CD14-positive monocyte (primary cell): ENCODE measurements around the gene PLXNA4. TPM values are rescaled to one million over a fixed set of nuclear protein-coding genes. Genes with fewer than 3 reads are reported as not detected.

Experiments used
- DNase-seq, 3 donors: peaks; one replicate each; pipeline ENCODE4 v3.0.0-alpha.2; 2011 to 2022
- H2AFZ ChIP-seq: 2 replicates; pipeline ENCODE4 v1.6.0; 2012; ENCODE audit warnings: mild to moderate bottlenecking, low read depth, low read length, inconsistent platforms; ENCODE audit not compliant: insufficient read depth, poor library complexity, severe bottlenecking
- H3K27ac ChIP-seq, 2 donors: 1 replicate in 1 of 2; 2 replicates in 1 of 2; pipeline ENCODE4 v1.5.1; 2012 to 2013; ENCODE audit warnings: low read length in 2 of 2, control low read depth in 1 of 2, inconsistent platforms in 1 of 2, low read depth in 1 of 2, mild to moderate bottlenecking in 1 of 2
- H3K27me3 ChIP-seq, 2 donors: one replicate each; pipeline versions ENCODE4 v1.6.0 to v1.6.1; 2011 to 2013; ENCODE audit warnings: low read length in 2 of 2; ENCODE audit not compliant: control insufficient read depth in 2 of 2, insufficient read depth in 2 of 2
- H3K36me3 ChIP-seq, 2 donors: replicated peaks in 1 of 2; 1 replicate in 1 of 2; 2 replicates in 1 of 2; pipeline versions ENCODE4 v1.5.1 to v1.6.1; 2012 to 2013; ENCODE audit warnings: low read length in 2 of 2, control low read depth in 1 of 2, inconsistent platforms in 1 of 2, mild to moderate bottlenecking in 1 of 2; ENCODE audit not compliant: insufficient read depth in 2 of 2, control insufficient read depth in 1 of 2
- H3K4me1 ChIP-seq, 2 donors: 1 replicate in 1 of 2; 2 replicates in 1 of 2; pipeline versions ENCODE4 v1.5.1 to v1.6.1; 2012 to 2013; ENCODE audit warnings: low read length in 2 of 2, control low read depth in 1 of 2, inconsistent platforms in 1 of 2, mild to moderate bottlenecking in 1 of 2, moderate library complexity in 1 of 2; ENCODE audit not compliant: insufficient read depth in 2 of 2, control insufficient read depth in 1 of 2
- H3K4me2 ChIP-seq: replicated peaks from 2 replicates; pipeline ENCODE3; 2012; ENCODE audit warnings: low read length, moderate library complexity, mild to moderate bottlenecking; ENCODE audit not compliant: poor library complexity, severe bottlenecking; ENCODE audit errors: extremely low read depth
- H3K4me3 ChIP-seq, 3 experiments: fragments of 200-600 bp in 1 of 3; sonication (generic) in 1 of 3; replicated peaks in 1 of 3; 1 replicate in 2 of 3; 2 replicates in 1 of 3; pipeline ENCODE4 v1.5.1; 2011 to 2013; ENCODE audit warnings: low read length in 3 of 3, mild to moderate bottlenecking in 3 of 3, control low read depth in 2 of 3, low read depth in 2 of 3, inconsistent platforms in 1 of 3, moderate library complexity in 1 of 3
- H3K79me2 ChIP-seq: 2 replicates; pipeline ENCODE4 v1.6.0; 2012; ENCODE audit warnings: mild to moderate bottlenecking, control low read depth, inconsistent platforms, low read length, moderate library complexity; ENCODE audit not compliant: insufficient read depth
- H3K9ac ChIP-seq: 2 replicates; pipeline ENCODE4 v1.6.0; 2017; ENCODE audit warnings: low read length, mild to moderate bottlenecking; ENCODE audit not compliant: insufficient read depth, poor library complexity, severe bottlenecking
- H3K9me3 ChIP-seq, 2 donors: replicated peaks in 1 of 2; 1 replicate in 1 of 2; 2 replicates in 1 of 2; pipeline versions ENCODE4 v1.5.1 to v1.6.1; 2012 to 2013; ENCODE audit warnings: low read length in 2 of 2, control low read depth in 1 of 2; ENCODE audit not compliant: control insufficient read depth in 1 of 2, insufficient read depth in 1 of 2
- H4K20me1 ChIP-seq: 2 replicates; pipeline ENCODE4 v1.6.0; 2012; ENCODE audit warnings: mild to moderate bottlenecking, low read length, control low read depth, moderate library complexity; ENCODE audit not compliant: insufficient read depth
- H3K27ac Mint-ChIP-seq, 7 donors: one replicate each; pipeline ENCODE4 v1.8.0; 2020; ENCODE audit warnings: mild to moderate bottlenecking in 7 of 7, mixed read lengths in 7 of 7, moderate library complexity in 6 of 7, inconsistent platforms in 2 of 7
- H3K27me3 Mint-ChIP-seq, 3 donors: one replicate each; pipeline ENCODE4 v1.8.0; 2021 to 2022; ENCODE audit warnings: low read depth in 3 of 3, mild to moderate bottlenecking in 3 of 3, mixed read lengths in 3 of 3, moderate library complexity in 3 of 3, inconsistent platforms in 1 of 3
- H3K36me3 Mint-ChIP-seq, 2 donors: one replicate each; pipeline ENCODE4 v1.8.0; 2020; ENCODE audit warnings: mixed read lengths in 2 of 2, inconsistent platforms in 1 of 2, mild to moderate bottlenecking in 1 of 2
- H3K4me1 Mint-ChIP-seq: one replicate; pipeline ENCODE4 v1.8.0; 2020; ENCODE audit warnings: mild to moderate bottlenecking, mixed read lengths
- H3K4me3 Mint-ChIP-seq, 2 donors: one replicate each; pipeline ENCODE4 v1.8.0; 2020; ENCODE audit warnings: mild to moderate bottlenecking in 2 of 2, mixed read lengths in 2 of 2, moderate library complexity in 1 of 2
- H3K9me3 Mint-ChIP-seq, 7 donors: one replicate each; pipeline ENCODE4 v1.8.0; 2020 to 2022; ENCODE audit warnings: mixed read lengths in 7 of 7, mild to moderate bottlenecking in 6 of 7, moderate library complexity in 6 of 7, inconsistent platforms in 2 of 7
- WGBS: methylation state at CpG from one replicate; pipeline ENCODE4 v1.1.5; 2013; ENCODE audit warnings: missing lambda C conversion rate; ENCODE audit not compliant: insufficient coverage; 5-methylcytosine and 5-hydroxymethylcytosine counted together
- intact Hi-C, 2 donors: fragments of 100-400 bp; cut with micrococcal nuclease; formaldehyde crosslinking; loops; one replicate each; pipeline versions ENCODE4 v1.15.0 to v1.15.1; 2023
- polyA plus RNA-seq, 3 donors: library from polyadenylated mRNA; depleted of rRNA in 1 of 3; unstranded in 2 of 3; stranded (reverse) in 1 of 3; fragments of 300-500 nt in 2 of 3; fragments of >200 nt in 1 of 3; fragmentation: Illumina TruSeq in 2 of 3; gene quantifications; 1 replicate in 2 of 3; 2 replicates in 1 of 3; pipeline ENCODE4 v1.2.3, GENCODE V29; 2012 to 2021
- TF ChIP-seq, protein P1 (sequence below): fragments of 200-600 bp; IDR thresholded peaks from one replicate; pipeline ENCODE4 v1.8.0; 2022; ENCODE audit warnings: antibody characterized with exemption, mild to moderate bottlenecking

Gene PLXNA4
- polyA plus RNA-seq, 3 donors = not detected

DNA sequence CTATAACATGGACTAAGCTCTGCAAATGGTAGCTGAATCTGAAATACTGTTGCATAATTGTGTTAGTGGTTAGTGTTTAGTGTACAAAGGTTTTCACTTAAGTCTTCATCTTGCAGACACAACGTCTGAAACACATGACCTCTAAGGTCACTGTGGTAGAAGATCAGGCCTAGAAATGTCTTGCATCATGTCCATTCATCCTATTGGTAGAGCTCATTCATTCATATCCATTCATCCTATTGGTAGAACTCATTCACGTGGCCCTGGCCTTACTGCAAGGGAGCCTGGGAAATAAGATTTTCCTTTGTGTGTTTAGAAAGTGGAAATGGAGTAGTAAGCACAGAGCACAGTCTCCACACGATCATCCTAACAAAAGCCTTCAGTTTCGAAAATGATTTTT is 485.8 kb downstream of the PLXNA4 start:
- Histone ChIP-seq H3K79me2 (no peaks in the 10 kb centered on the region), H3K9ac (no peak overlapping the region), H3K9me3 (no peaks in the 10 kb centered on the region), H3K4me1 (no peaks in the 10 kb centered on the region), H2AFZ (no peak overlapping the region), H3K4me2 (no peak overlapping the region), H4K20me1 (no peaks in the 10 kb centered on the region), H3K27me3 (no peaks in the 10 kb centered on the region), H3K27ac (no peak overlapping the region), H3K36me3 (no peaks in the 10 kb centered on the region), H3K4me3 (no peak overlapping the region)
- Mint-ChIP-seq H3K4me1 (no peaks in the 10 kb centered on the region), H3K27ac (no peak overlapping the region), H3K27me3 (peaks cover 4 to 8% (median 7%) of the 10 kb centered on the region in 3 donors), H3K36me3 (no peaks in the 10 kb centered on the region), H3K4me3 (no peak overlapping the region), H3K9me3 (no peaks in the 10 kb centered on the region)
- DNase-seq = no peak
- intact Hi-C loops = no loop called here
- no CpG with 5 or more reads among the region's 4 CpGs for WGBS
- TF ChIP-seq, protein P1, sequence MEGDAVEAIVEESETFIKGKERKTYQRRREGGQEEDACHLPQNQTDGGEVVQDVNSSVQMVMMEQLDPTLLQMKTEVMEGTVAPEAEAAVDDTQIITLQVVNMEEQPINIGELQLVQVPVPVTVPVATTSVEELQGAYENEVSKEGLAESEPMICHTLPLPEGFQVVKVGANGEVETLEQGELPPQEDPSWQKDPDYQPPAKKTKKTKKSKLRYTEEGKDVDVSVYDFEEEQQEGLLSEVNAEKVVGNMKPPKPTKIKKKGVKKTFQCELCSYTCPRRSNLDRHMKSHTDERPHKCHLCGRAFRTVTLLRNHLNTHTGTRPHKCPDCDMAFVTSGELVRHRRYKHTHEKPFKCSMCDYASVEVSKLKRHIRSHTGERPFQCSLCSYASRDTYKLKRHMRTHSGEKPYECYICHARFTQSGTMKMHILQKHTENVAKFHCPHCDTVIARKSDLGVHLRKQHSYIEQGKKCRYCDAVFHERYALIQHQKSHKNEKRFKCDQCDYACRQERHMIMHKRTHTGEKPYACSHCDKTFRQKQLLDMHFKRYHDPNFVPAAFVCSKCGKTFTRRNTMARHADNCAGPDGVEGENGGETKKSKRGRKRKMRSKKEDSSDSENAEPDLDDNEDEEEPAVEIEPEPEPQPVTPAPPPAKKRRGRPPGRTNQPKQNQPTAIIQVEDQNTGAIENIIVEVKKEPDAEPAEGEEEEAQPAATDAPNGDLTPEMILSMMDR = no peak

DNA sequence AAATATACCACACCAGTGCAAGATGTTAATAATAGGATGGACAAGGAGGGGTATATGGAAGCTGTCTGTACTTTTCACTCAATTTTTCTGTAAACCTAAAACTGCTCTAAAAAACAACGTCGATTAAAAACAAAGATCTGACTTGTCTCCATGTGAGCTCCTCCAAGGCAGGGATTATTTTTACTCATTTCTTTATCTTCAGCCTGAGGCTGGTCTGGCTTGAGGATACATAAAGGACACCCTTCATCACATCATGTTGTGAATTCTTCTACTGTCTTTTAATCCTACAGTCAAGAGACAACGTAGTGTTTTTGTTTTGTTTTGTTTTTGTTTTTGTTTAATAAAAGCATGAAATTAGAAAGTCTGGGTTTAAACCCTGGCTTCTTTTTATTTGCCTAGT is 486.9 kb downstream of the PLXNA4 start:
- Histone ChIP-seq H3K4me3 (no peak overlapping the region), H3K9me3 (no peaks in the 10 kb centered on the region), H3K9ac (no peak overlapping the region), H2AFZ (no peak overlapping the region), H3K27ac (no peak overlapping the region), H3K4me1 (no peaks in the 10 kb centered on the region), H3K36me3 (no peaks in the 10 kb centered on the region), H3K79me2 (no peaks in the 10 kb centered on the region), H4K20me1 (no peaks in the 10 kb centered on the region), H3K4me2 (no peak overlapping the region), H3K27me3 (no peaks in the 10 kb centered on the region)
- Mint-ChIP-seq H3K27me3 (peaks cover 7 to 8% (median 7%) of the 10 kb centered on the region in 3 donors), H3K4me1 (no peaks in the 10 kb centered on the region), H3K4me3 (no peak overlapping the region), H3K9me3 (no peaks in the 10 kb centered on the region), H3K36me3 (no peaks in the 10 kb centered on the region), H3K27ac (no peak overlapping the region)
- intact Hi-C loops = no loop called here
- DNase-seq = no peak
- no CpG with 5 or more reads among the region's 3 CpGs for WGBS
- TF ChIP-seq, protein P1 = no peak
